ENCODE results near the gene CDC23. TPM values are rescaled to one million over a fixed set of nuclear protein-coding genes. Genes with fewer than 3 reads are reported as not detected.

Gene CDC23
- polyA plus RNA-seq, 4 donors: 5.9 to 36.7 (median 12.4) TPM

GRCh38 chr5:138245717-138246116 lies 32.6 kb upstream of the CDC23 start:
- FAIRE-seq (no peak), DNase-seq (no peak)
- Histone ChIP-seq H3K4me1 (ENCODE audit: control insufficient read depth in 3 of 3, insufficient read depth in 2 of 3, low read depth in 1 of 3, low read length in 2 of 3) (no peaks in the 10 kb centered on the region), H3K9me3 (ENCODE audit: control insufficient read depth in 2 of 2, insufficient read depth in 1 of 2, low read depth in 1 of 2, low read length in 1 of 2) (no peaks in the 10 kb centered on the region), H3K27ac (ENCODE audit: low read depth in 1 of 3, low read length in 2 of 3) (no peak overlapping the region), H3K36me3 (ENCODE audit: control insufficient read depth in 3 of 3, insufficient read depth in 2 of 3, low read depth in 1 of 3, low read length in 3 of 3) (no peaks in the 10 kb centered on the region), H3K4me3 (ENCODE audit: low read depth in 1 of 3, low read length in 3 of 3) (no peak overlapping the region), H3K27me3 (ENCODE audit: control insufficient read depth in 3 of 3, insufficient read depth in 3 of 3, low read length in 3 of 3) (peaks cover 0 to 34% (median 14%) of the 10 kb centered on the region in 3 donors)
- WGBS, 3 donors: 33 to 42% (median 42%) methylated on average over 1 of the region's 1 CpG

DNA sequence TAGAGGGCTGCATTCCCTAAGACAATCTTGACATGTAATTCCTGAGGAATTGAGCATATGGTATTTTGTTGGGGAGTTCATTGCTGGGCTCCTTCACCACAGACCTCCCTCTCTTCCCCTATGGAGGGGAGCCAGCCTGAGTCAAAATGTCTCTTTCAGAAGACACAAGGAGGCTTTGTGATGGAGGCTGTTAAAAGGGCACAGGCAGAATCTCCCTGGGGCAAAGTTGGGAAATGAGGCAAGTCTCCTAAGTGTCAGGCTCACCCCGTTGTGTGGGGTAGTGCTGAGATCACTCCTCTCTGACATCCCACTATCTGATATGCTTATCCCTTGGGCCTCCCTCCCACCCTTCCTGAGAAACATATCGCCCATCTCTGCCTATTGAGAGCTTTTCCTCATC lies 30.7 kb upstream of the CDC23 start:
- Histone ChIP-seq H3K4me3 (ENCODE audit: low read depth in 1 of 3, low read length in 3 of 3) (no peak overlapping the region), H3K27ac (ENCODE audit: low read depth in 1 of 3, low read length in 2 of 3) (no peak overlapping the region), H3K4me1 (ENCODE audit: control insufficient read depth in 3 of 3, insufficient read depth in 2 of 3, low read depth in 1 of 3, low read length in 2 of 3) (no peaks in the 10 kb centered on the region), H3K36me3 (ENCODE audit: control insufficient read depth in 3 of 3, insufficient read depth in 2 of 3, low read depth in 1 of 3, low read length in 3 of 3) (no peaks in the 10 kb centered on the region), H3K9me3 (ENCODE audit: control insufficient read depth in 2 of 2, insufficient read depth in 1 of 2, low read depth in 1 of 2, low read length in 1 of 2) (no peaks in the 10 kb centered on the region), H3K27me3 (ENCODE audit: control insufficient read depth in 3 of 3, insufficient read depth in 3 of 3, low read length in 3 of 3) (peaks cover 0 to 45% (median 17%) of the 10 kb centered on the region in 3 donors)
- 38 to 65% (median 40%) methylated on average over 2 of the region's 2 CpGs for WGBS, 3 donors
- FAIRE-seq (no peak), DNase-seq (no peak)

DNA sequence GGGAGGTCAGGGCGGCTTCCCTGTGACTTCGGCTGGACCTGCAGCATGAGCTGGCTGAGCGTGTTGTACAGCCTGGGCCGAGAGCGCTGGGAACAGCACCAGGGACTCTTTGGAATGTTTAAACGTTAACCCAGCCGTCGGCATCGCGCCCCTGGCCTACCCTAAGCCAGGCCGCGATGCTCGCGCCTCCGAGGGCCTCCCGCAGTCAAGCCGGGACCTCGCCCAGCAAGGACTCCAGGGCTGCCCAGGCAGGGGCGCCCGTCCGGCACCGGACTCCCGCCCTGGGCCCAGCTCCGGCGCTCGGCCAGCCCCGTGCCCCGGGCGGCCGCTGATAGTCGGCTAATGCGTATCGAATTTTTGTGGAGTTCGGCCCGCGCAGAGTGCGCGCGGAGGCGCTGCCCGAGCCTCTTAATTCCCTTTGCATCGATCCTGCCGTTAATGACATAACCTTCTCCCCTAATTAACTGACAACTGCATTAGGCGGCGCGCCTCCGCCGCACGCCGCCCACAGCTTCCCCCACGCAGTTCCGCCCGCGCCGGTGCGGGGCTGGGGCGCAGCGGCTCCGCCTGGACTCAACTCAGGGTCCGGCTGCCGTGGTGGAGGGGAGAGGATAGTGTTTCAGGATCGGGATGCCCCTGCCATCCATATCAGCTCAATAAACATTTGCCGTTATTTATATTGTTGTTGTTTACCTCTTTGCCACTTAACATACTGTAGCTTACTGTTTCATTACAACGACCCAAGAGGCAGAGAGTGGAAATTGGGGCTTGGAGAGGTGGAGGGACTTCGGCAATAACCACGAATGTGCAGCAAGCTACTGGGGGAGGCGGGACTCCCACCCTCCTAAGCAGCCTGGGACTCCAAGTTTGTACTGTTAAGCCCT lies 28.8 kb upstream of the CDC23 start:
- WGBS, 3 donors: 4 to 5% (median 5%) methylated on average over 59 to 67 of the region's 67 CpGs
- H3K27ac ChIP-seq (ENCODE audit: low read depth in 1 of 3, low read length in 2 of 3): no peak overlapping the region
- H3K9me3 ChIP-seq (ENCODE audit: control insufficient read depth in 2 of 2, insufficient read depth in 1 of 2, low read depth in 1 of 2, low read length in 1 of 2): no peaks in the 10 kb centered on the region
- H3K4me3 ChIP-seq (ENCODE audit: low read depth in 1 of 3, low read length in 3 of 3): peak overlapping the region in 2 of 3 donors; percentile 17 to 20
- FAIRE-seq: no peak
- peaks cover 0 to 46% (median 17%) of the 10 kb centered on the region in 3 donors for H3K27me3 ChIP-seq (ENCODE audit: control insufficient read depth in 3 of 3, insufficient read depth in 3 of 3, low read length in 3 of 3)
- H3K4me1 ChIP-seq (ENCODE audit: control insufficient read depth in 3 of 3, insufficient read depth in 2 of 3, low read depth in 1 of 3, low read length in 2 of 3): no peaks in the 10 kb centered on the region
- DNase-seq: peak; percentile 10 to 50
- H3K36me3 ChIP-seq (ENCODE audit: control insufficient read depth in 3 of 3, insufficient read depth in 2 of 3, low read depth in 1 of 3, low read length in 3 of 3): no peaks in the 10 kb centered on the region

GRCh38 chr5:138240650-138241385 lies 27.7 kb upstream of the CDC23 start:
- no peak overlapping the region for H3K27ac ChIP-seq (ENCODE audit: low read depth in 1 of 3, low read length in 2 of 3)
- 52 to 54% (median 53%) methylated on average over 3 of the region's 3 CpGs for WGBS, 3 donors
- FAIRE-seq: no peak
- H3K9me3 ChIP-seq (ENCODE audit: control insufficient read depth in 2 of 2, insufficient read depth in 1 of 2, low read depth in 1 of 2, low read length in 1 of 2): no peaks in the 10 kb centered on the region
- no peaks in the 10 kb centered on the region for H3K36me3 ChIP-seq (ENCODE audit: control insufficient read depth in 3 of 3, insufficient read depth in 2 of 3, low read depth in 1 of 3, low read length in 3 of 3)
- no peak for DNase-seq
- no peaks in the 10 kb centered on the region for H3K4me1 ChIP-seq (ENCODE audit: control insufficient read depth in 3 of 3, insufficient read depth in 2 of 3, low read depth in 1 of 3, low read length in 2 of 3)
- H3K4me3 ChIP-seq (ENCODE audit: low read depth in 1 of 3, low read length in 3 of 3): no peak overlapping the region
- H3K27me3 ChIP-seq (ENCODE audit: control insufficient read depth in 3 of 3, insufficient read depth in 3 of 3, low read length in 3 of 3): peaks cover 0 to 46% (median 17%) of the 10 kb centered on the region in 3 donors

DNA sequence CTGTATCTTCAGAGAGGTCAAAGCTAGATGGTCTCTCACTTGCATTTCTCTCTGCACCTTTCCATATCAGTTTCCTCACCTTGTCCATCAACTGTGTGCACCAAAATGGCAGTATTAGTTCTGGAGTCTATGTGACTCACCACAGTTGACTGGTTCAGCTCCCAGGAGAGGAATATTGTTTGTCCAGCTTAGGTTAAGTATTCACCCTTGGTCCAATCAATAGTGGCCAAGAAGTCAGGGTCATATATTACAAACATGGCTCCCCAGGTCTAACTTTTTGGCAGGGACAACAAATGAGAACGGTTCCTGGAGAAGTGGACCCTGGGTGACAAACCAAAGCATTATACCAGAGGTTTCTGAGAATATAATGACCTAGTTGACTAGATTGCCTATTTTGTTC lies 24.9 kb upstream of the CDC23 start:
- no peak for DNase-seq

DNA sequence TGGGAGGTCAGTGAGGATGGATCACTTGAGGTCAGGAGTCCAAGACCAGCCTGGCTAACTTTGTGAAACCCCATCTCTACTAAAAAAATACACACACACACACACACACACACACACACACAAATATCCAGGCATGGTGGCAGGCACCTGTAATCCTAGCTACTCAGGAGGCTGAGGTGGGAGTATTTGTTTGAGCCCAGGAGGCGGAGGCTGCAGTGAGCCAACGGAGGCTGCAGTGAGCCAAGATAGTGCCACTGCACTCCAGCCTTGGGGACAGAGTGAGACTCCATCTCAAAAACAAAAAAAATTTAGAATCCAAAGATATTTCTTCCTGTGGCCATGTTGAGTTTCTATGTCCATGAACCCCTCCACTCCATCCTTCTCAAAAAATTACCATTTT lies 21.5 kb upstream of the CDC23 start:
- FAIRE-seq (no peak), DNase-seq (no peak)
- no peak overlapping the region for H3K4me3 ChIP-seq (ENCODE audit: low read depth in 1 of 3, low read length in 3 of 3)
- H3K36me3 ChIP-seq (ENCODE audit: control insufficient read depth in 3 of 3, insufficient read depth in 2 of 3, low read depth in 1 of 3, low read length in 3 of 3): no peaks in the 10 kb centered on the region
- WGBS, 3 donors: 72 to 88% (median 79%) methylated on average over 2 of the region's 2 CpGs
- no peaks in the 10 kb centered on the region for H3K9me3 ChIP-seq (ENCODE audit: control insufficient read depth in 2 of 2, insufficient read depth in 1 of 2, low read depth in 1 of 2, low read length in 1 of 2)
- no peak overlapping the region for H3K27ac ChIP-seq (ENCODE audit: low read depth in 1 of 3, low read length in 2 of 3)
- H3K4me1 ChIP-seq (ENCODE audit: control insufficient read depth in 3 of 3, insufficient read depth in 2 of 3, low read depth in 1 of 3, low read length in 2 of 3): no peaks in the 10 kb centered on the region
- peaks cover 0 to 9% (median 2%) of the 10 kb centered on the region in 3 donors for H3K27me3 ChIP-seq (ENCODE audit: control insufficient read depth in 3 of 3, insufficient read depth in 3 of 3, low read length in 3 of 3)

More for the DNA sequence above, 24.9 kb upstream of the CDC23 start:
- WGBS, 3 donors: 81 to 88% (median 84%) methylated on average over 1 of the region's 1 CpG
- FAIRE-seq: no peak
- Histone ChIP-seq H3K27ac (ENCODE audit: low read depth in 1 of 3, low read length in 2 of 3) (no peak overlapping the region), H3K9me3 (ENCODE audit: control insufficient read depth in 2 of 2, insufficient read depth in 1 of 2, low read depth in 1 of 2, low read length in 1 of 2) (no peaks in the 10 kb centered on the region), H3K4me3 (ENCODE audit: low read depth in 1 of 3, low read length in 3 of 3) (no peak overlapping the region), H3K36me3 (ENCODE audit: control insufficient read depth in 3 of 3, insufficient read depth in 2 of 3, low read depth in 1 of 3, low read length in 3 of 3) (no peaks in the 10 kb centered on the region), H3K27me3 (ENCODE audit: control insufficient read depth in 3 of 3, insufficient read depth in 3 of 3, low read length in 3 of 3) (peaks cover 0 to 34% (median 15%) of the 10 kb centered on the region in 3 donors), H3K4me1 (ENCODE audit: control insufficient read depth in 3 of 3, insufficient read depth in 2 of 3, low read depth in 1 of 3, low read length in 2 of 3) (no peaks in the 10 kb centered on the region)

GRCh38 chr5:138233280-138233679 lies 20.2 kb upstream of the CDC23 start:
- H3K27me3 ChIP-seq (ENCODE audit: control insufficient read depth in 3 of 3, insufficient read depth in 3 of 3, low read length in 3 of 3): no peaks in the 10 kb centered on the region
- H3K4me1 ChIP-seq (ENCODE audit: control insufficient read depth in 3 of 3, insufficient read depth in 2 of 3, low read depth in 1 of 3, low read length in 2 of 3): no peaks in the 10 kb centered on the region
- no peaks in the 10 kb centered on the region for H3K9me3 ChIP-seq (ENCODE audit: control insufficient read depth in 2 of 2, insufficient read depth in 1 of 2, low read depth in 1 of 2, low read length in 1 of 2)
- H3K4me3 ChIP-seq (ENCODE audit: low read depth in 1 of 3, low read length in 3 of 3): no peak overlapping the region
- H3K36me3 ChIP-seq (ENCODE audit: control insufficient read depth in 3 of 3, insufficient read depth in 2 of 3, low read depth in 1 of 3, low read length in 3 of 3): no peaks in the 10 kb centered on the region
- DNase-seq (no peak), FAIRE-seq (no peak)
- no peak overlapping the region for H3K27ac ChIP-seq (ENCODE audit: low read depth in 1 of 3, low read length in 2 of 3)
- WGBS, 3 donors: 49 to 74% (median 60%) methylated on average over 2 of the region's 2 CpGs

DNA sequence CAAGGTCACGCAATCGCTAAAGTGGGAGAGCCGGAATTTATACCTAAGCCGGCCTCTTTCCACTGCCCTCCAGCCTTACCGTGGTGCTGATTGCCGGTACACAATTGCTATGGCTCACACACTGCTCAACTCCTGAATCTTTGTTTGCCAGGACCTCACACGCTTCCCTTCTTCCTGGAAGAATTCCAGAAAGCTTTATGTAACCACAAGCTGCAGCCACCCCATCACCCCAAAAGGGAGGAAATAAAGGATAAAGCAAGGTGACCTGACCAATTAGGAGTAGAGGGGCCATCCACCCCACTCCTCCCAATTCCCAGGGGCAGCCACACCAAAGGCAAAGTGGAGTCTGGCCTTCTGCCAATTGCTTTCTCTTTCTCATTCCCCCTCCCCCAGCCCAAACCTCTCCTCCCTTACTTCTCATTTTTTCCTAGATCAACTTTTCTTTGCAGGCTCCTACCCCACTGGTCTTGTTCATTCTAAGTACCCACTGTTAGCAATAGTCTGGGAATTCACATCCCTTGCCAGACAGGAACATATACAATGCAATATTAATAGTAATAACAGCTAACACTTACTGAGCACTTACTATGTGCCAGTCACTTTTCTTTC lies 18.0 kb upstream of the CDC23 start:
- WGBS, 3 donors: 16 to 51% (median 19%) methylated on average over 7 of the region's 7 CpGs
- H3K9me3 ChIP-seq (ENCODE audit: control insufficient read depth in 2 of 2, insufficient read depth in 1 of 2, low read depth in 1 of 2, low read length in 1 of 2): peaks cover 0 to 14% of the 10 kb centered on the region in 2 donors
- peak; percentile 11 to 15 for DNase-seq
- no peaks in the 10 kb centered on the region for H3K27me3 ChIP-seq (ENCODE audit: control insufficient read depth in 3 of 3, insufficient read depth in 3 of 3, low read length in 3 of 3)
- no peaks in the 10 kb centered on the region for H3K36me3 ChIP-seq (ENCODE audit: control insufficient read depth in 3 of 3, insufficient read depth in 2 of 3, low read depth in 1 of 3, low read length in 3 of 3)
- FAIRE-seq: no peak
- H3K4me1 ChIP-seq (ENCODE audit: control insufficient read depth in 3 of 3, insufficient read depth in 2 of 3, low read depth in 1 of 3, low read length in 2 of 3): no peaks in the 10 kb centered on the region
- no peak overlapping the region for H3K4me3 ChIP-seq (ENCODE audit: low read depth in 1 of 3, low read length in 3 of 3)
- H3K27ac ChIP-seq (ENCODE audit: low read depth in 1 of 3, low read length in 2 of 3): no peak overlapping the region
